GM20000 (cell line): ENCODE measurements around the gene GNAT1.

Experiments used
- DNase-seq: peaks from one replicate; pipeline ENCODE4 v3.0.0; 2012; ENCODE audit warnings: low spot score
- TF ChIP-seq, protein P1 (sequence below): IDR thresholded peaks from 2 replicates; pipeline ENCODE4 v1.5.1; 2012; ENCODE audit warnings: mild to moderate bottlenecking, control low read depth; ENCODE audit errors: extremely low read depth, missing control alignments

The GNAT1 gene

DNA sequence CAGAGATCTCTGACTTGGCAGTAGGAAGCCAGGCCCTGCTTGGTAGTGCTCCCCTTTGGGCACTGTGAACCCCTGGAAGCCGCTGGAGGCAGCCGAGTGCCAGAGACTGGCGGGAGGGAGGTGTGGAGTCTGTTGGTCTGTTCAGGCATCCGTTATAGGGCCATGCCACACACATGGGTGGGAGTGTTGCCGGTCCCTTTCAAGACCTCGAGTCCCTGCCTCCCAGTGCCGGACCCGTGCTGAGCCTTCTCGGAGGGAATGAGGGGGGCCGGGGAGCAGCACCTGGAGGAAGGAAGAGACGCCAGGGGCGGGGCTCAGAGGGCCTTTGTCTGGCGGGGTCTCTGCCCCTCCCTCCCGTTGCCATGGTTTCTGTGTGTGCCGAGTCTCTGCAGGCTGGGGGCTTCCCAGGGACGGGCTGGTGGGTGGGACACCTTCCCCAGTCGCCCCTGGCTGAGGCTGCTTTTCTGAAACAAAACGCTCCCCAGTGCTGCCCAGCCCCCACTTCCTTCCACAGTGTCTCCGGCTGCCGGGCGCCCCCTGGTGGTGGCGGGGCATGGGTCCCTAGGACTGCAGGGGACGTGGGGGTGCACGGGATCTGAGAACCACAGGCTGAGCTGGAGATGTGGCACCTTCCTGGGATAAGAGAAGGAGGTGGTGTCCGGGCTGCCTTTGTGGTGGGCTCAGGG, 54.6 kb downstream of the GNAT1 start:
- TF ChIP-seq, protein P1, sequence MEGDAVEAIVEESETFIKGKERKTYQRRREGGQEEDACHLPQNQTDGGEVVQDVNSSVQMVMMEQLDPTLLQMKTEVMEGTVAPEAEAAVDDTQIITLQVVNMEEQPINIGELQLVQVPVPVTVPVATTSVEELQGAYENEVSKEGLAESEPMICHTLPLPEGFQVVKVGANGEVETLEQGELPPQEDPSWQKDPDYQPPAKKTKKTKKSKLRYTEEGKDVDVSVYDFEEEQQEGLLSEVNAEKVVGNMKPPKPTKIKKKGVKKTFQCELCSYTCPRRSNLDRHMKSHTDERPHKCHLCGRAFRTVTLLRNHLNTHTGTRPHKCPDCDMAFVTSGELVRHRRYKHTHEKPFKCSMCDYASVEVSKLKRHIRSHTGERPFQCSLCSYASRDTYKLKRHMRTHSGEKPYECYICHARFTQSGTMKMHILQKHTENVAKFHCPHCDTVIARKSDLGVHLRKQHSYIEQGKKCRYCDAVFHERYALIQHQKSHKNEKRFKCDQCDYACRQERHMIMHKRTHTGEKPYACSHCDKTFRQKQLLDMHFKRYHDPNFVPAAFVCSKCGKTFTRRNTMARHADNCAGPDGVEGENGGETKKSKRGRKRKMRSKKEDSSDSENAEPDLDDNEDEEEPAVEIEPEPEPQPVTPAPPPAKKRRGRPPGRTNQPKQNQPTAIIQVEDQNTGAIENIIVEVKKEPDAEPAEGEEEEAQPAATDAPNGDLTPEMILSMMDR, result peak; percentile 96
- peak; percentile 82 for DNase-seq

DNA sequence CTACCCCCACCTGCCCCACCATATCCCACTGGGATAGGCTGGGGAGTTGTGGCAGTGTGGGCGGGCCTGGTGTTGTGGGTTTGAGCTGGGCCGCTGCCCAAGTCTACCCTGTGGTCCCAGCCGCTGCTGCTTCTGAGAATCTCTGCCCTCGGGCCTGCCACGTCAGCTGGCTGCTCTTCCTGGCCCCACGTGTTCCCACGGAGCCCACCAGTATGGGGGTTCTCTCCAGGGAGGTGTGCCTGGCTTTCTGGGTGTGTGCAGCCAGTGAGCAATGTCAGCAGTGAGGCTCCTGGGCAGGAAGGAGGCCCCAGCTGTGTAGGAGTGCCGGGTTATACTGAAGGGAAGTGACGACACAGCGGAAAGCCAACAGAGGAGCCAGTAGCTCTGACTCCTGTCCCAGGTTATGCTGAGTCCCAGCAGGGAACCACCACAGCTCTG, 55.1 kb downstream of the GNAT1 start:
- peak; percentile 72 for DNase-seq
- TF ChIP-seq, protein P1, result no peak
